Nucleus accumbens (tissue), 56 donors: ENCODE measurements around the gene SH2D3A.
"Not testable (repeated sequence)": the region's sequence is repeated elsewhere in the genome, so short reads cannot be mapped to it uniquely, and the experiment has no call there.

Experiments used
- DNase-seq, 56 donors: peaks; one replicate each; lab custom pipeline; 2025; lab: John Stamatoyannopoulos, UW

Gene SH2D3A

DNA sequence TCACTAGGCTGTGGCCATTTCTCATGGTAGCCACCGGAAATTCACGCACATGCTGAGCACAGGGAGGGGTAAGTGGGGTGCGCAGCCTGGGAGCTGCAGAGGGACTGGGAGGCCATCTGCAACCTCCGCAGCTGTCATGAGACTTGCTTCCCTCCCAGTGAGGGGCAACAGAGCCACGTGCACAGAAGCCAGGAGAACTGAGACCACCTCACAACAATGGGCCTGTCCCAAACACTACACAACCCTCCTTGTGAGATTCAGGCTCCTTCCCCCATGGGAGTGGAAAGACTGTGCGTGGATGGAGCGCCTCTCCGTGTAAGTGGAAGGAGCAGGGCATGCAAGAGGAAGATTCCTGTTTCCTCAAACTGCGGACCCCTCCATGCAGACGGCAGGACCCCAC is 55.6 kb downstream of the SH2D3A start:
- no peak for DNase-seq

- no peak for DNase-seq
Measured at GRCh38 chr19:6711078-6711361, 56.2 kb downstream of the SH2D3A start.

DNA sequence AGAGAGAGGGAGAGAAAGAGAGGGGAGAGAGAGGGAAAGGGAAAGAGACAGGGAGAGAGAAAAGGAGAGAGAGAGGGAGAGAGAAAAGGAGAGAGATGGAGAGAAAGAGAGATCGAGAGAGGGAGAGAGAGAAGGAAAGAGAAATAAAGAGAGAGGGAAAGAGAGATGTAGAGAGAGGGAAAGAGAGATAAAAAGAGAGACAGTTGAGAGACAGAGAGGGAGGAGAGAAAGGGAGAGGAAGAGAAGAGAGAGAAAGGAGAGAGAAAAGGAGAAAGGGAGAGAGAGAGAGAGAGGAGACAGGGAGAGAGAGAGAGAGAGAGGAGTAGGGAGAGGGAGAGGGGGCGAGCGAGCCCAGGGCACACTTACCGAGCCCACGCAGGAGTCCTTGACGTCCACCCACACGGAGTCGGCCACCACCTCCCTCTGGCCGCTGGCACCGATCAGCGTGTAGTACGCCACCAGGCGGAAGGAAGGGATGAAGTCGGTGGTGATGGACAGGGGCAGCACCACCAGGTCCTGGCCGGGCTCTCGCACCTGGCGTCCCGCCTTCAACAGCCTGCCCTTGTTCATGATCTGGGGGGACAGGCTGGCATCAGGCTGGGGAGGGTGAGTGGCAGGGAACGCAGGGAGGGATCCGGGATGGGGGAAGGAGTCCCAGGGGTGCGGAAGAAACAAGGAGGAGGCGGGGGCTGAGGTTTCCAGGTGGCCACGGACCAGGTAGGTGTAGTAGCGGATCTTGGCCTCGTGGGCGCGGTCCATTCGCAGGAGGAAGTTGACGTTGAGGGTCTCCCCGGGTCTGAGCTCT is 56.8 kb downstream of the SH2D3A start:
- DNase-seq = no peak

DNA sequence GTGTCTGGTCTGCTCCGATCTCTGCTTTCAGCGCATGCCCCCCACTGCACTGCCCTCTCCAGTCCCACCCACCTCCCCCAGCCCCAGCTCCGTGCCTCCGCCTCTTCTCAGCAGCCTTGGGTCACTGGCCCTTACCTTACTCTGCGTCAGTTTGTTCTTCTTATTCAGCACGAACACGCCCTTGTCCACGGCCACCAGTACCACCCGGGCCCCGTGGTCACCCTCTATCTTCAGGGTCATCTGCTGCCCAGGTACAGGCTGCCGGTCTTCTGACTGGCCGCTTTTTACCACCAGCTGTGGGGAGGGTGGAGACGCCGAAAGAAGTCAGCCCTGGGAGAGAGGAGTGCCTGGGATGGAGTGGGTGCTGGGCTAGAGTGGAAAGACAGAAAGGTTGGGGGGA is 57.7 kb downstream of the SH2D3A start:
- DNase-seq = no peak

GRCh38 chr19:6708913-6709312 is 58.3 kb downstream of the SH2D3A start:
- DNase-seq = not testable (repeated sequence)

- no peak for DNase-seq
Measured at GRCh38 chr19:6708346-6708745, 58.9 kb downstream of the SH2D3A start.

DNA sequence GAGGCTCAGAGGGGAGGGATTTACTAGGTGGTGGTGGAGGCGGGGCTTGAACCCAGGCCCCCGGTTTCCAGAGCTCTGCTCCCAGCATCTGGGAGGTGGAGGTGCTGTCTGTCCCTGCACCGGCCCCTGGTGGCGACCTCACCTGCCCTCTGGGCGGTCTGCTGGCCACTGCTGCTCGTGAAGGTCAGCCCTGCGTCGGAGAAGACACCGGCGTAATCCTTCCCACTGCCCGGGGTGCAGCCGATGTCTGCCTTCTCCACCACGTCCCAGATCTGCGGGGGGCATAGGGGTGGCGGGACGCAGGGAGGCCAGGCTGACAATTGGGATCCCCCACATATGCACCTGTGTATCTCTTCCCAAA is 59.6 kb downstream of the SH2D3A start:
- no peak for DNase-seq

DNA sequence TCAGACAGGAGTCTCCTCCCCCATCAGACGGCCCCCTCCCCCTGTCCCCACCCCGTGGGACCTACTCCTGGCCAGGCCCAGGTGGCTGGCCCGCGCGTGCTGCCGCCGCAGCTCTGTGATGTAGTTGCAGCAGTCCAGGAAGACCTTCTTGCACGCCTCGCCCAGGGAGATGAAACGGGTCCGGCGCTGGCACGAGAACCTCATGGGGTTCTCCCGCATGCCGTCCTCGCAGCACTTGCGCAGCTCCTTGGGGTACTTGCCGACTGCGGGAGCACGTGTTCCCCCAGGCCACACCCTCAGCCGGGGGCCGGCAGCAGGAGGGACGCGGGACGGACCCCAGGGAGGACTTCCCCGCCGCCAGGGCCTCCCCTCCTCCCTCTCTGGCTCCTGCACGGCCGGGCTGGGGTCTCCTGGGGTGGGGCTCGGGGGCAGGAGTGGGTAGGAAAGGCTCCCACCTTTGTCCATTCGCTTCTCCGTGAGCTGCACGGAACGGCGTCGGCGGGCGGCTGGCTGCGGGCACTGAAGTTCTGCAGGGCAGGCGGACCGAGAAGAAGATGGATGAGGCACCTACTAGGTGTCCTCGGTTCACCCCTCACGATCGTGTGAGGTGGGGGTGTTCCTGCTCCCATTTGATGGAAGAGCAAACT is 60.1 kb downstream of the SH2D3A start:
- DNase-seq = no peak

- DNase-seq = no peak
Measured at GRCh38 chr19:6706633-6706958, 60.6 kb downstream of the SH2D3A start.

DNA sequence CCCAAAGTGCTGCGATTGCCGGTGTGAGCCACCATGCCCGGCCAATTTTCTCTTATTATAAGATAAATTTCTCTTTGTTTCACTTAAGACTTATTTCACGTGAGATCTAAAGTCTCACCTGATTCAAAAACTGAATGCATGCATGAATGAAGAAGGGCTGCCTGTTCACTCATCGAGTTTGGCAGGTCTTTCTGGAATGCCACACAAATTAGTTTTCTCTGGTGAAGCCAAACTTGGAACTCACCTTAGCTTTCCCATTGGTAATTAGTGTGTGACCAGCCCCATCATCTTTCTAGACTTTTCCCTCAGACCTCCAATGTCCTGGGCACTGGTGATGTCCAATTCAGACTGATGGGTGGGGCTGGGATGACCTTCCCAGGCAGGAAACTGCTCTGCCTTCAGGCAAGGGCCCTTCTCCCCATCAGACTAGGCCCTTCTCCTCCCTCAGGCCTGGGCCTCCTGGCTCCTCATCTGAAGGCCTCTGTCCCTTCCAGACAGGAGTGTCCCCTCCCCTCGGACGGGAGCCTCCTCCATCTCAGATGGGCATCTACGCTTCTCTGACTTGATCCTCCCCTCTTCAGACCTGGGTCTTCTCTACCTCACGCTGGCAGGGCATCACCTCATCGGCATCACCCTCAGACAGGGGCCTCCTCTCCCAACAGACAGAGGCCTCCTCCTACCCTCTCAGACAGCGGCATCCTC is 61.2 kb downstream of the SH2D3A start:
- no peak for DNase-seq
